ENCODE results near the gene UBTF.

Gene UBTF

DNA sequence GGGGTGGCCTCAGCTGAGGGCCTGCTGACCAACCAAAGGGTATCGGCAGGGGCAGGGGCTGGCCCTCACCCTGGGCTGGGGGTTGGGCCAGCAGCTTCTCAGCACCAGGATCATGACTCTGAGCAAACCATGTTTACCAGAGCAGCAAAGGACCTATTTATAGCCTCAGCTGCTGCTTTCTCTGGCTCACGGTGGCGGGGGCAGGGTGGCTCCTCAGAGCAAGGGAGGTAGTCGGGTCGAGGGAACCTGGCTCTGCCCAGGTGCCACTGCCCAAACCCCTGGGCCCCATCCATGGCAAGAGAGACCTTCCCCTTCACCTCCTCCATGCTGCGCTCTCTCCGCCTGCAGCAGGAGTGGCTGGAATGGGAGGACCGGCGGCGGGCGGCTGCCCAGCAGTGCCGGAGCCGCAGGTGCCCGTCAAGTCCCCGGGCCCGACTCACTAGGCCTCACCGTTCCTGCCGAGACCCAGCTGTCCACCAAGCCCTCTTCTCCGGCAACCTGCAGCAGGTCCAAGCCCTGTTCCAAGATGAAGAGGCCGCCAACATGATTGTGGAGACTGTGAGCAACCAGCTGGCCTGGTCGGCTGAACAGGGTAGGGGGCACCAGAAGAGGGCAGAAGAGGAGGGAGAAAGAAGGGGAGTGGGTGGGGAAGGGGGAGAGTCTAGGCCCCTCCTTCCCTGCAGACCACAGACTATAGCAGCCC, 48.8 kb downstream of the UBTF start, which contains the start of gene ASB16:
ASB16 (plus strand) TSS at position 206 of the 703 bp plus-strand sequence; CDS start at position 292, 86 bp downstream.
- TF ChIP-seq CTCF (IDR thresholded peaks at IDR 0.05; ENCODE audit: low read depth, low read length) = no peak; the same call in 1 of the 2 replicates
- Histone ChIP-seq H3K36me3 (no peaks in the 10 kb centered on the region), H3K9me3 (no peaks in the 10 kb centered on the region), H3K4me1 (peaks cover 16% of the 10 kb centered on the region), H3K27me3 (no peaks in the 10 kb centered on the region), H3K4me3 (ENCODE audit: low read depth, low read length) (peak within 1 kb of the TSS; percentile 19; the same call in 1 of the 2 replicates)
- peak; percentile 37 for DNase-seq

- H3K27me3 ChIP-seq = no peaks in the 10 kb centered on the region
- peaks cover 14% of the 10 kb centered on the region for H3K4me1 ChIP-seq
- no peaks in the 10 kb centered on the region for H3K36me3 ChIP-seq
- DNase-seq = no peak
- no peaks in the 10 kb centered on the region for H3K9me3 ChIP-seq
- H3K4me3 ChIP-seq (ENCODE audit: low read depth, low read length) = peak overlapping the region; percentile 19; the same call in 1 of the 2 replicates
- TF ChIP-seq CTCF (IDR thresholded peaks at IDR 0.05; ENCODE audit: low read depth, low read length) = no peak
Observed at GRCh38 chr17:44170135-44170498, 49.4 kb downstream of the UBTF start.

DNA sequence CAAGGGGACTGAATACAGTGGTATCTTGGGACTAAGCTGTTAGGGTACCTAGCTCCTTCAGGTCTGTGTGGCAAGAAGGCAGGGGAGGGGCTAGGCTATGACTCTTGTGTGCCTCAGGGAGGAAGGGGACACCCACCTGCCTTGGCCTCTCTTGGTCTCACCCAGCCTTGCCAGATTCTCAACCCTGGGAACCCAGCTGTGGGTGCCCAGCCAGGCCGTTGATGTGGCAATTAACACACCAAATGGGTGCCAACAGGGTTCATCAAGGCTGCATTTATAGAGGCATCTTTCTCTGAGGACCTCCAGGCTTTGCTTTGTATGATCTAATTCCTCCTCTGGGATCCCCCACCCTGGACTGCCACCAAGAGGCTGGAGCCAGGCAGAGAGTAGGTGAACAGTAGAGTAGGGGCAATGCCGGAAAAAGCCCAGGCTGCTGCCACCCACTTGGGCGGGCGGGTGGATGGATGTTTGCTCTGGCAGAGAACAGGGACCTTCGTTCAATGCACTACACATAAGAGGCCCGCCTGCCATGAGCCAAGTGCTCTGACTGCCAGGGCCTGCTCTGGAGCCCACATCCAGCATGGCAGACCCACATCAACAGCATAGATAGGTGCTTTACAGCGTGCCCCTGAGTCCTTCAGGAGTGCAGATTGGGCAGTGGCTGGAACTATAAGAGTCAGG, 52.2 kb downstream of the UBTF start:
- Histone ChIP-seq H3K27me3 (no peaks in the 10 kb centered on the region), H3K36me3 (no peaks in the 10 kb centered on the region), H3K4me1 (peaks cover 14% of the 10 kb centered on the region), H3K9me3 (no peaks in the 10 kb centered on the region), H3K4me3 (ENCODE audit: low read depth, low read length) (no peak overlapping the region)
- no peak for TF ChIP-seq CTCF (IDR thresholded peaks at IDR 0.05; ENCODE audit: low read depth, low read length)
- DNase-seq = no peak

- H3K4me1 ChIP-seq = peaks cover under 1% of the 10 kb centered on the region; the same call in 1 of the 2 replicates
- H3K9me3 ChIP-seq = no peaks in the 10 kb centered on the region
- DNase-seq = no peak
- H3K36me3 ChIP-seq = peaks cover 7% of the 10 kb centered on the region
- H3K27me3 ChIP-seq = no peaks in the 10 kb centered on the region
- no peak overlapping the region for H3K4me3 ChIP-seq (ENCODE audit: low read depth, low read length)
- no peak for TF ChIP-seq CTCF (IDR thresholded peaks at IDR 0.05; ENCODE audit: low read depth, low read length)
Observed at GRCh38 chr17:44164476-44164875, 55.0 kb downstream of the UBTF start.

DNA sequence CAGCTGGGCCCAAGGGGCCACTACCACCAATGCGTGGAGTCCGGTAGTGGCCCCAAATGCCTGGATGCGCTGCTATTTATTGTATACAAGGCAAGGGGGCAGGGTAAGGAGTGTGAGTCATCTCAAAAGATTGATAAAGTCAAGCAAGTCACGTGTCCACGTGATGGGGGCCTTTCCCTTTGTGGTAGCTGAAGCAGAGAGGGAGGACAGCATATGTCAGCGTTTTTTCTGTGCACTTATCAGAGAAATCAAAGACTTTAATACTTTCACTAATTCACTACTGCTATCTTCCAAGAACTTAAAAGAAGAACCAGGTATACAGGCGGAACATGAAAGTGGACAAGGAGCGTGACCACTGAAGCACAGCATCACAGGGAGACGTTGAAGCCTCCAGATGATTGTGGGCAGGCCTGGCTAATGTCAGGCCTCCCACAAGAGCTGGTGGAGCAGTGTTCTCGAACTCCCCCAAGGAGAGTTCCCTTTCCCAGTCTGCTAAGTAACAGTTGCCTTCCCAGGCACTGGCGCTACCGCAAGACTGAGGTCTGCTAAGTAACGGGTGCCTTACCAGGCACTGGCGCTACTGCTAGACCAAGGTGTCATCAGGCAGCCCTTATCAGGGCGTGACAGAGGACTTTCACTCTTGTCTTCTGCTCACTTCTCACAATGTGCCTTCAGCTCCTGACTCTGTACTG, 59.8 kb downstream of the UBTF start:
- Histone ChIP-seq H3K9me3 (no peaks in the 10 kb centered on the region), H3K4me1 (peaks cover 5% of the 10 kb centered on the region; the same call in 1 of the 2 replicates), H3K27me3 (no peaks in the 10 kb centered on the region), H3K36me3 (peaks cover 13% of the 10 kb centered on the region), H3K4me3 (ENCODE audit: low read depth, low read length) (no peak overlapping the region)
- no peak for TF ChIP-seq CTCF (IDR thresholded peaks at IDR 0.05; ENCODE audit: low read depth, low read length)
- DNase-seq = peak; percentile 41
